ENCODE results near the gene ANP32E.
A peak's percentile ranks its signal among the peaks of the same experiment; 100 is the strongest.
"Not testable (repeated sequence)": the region's sequence is repeated elsewhere in the genome, so short reads cannot be mapped to it uniquely, and the experiment has no call there.

ANP32E gene

GRCh38 chr1:150249936-150250335 is 14.0 kb upstream of the ANP32E start:
- no peaks in the 10 kb centered on the region for H3K36me3 ChIP-seq (ENCODE audit: insufficient read depth, low read length)
- no peaks in the 10 kb centered on the region for H3K4me1 ChIP-seq (ENCODE audit: control insufficient read depth, insufficient read depth, low read length)
- H3K4me2 ChIP-seq (ENCODE audit: low read length): no peak overlapping the region
- H3K4me3 ChIP-seq (ENCODE audit: low read length): no peak overlapping the region
- no peaks in the 10 kb centered on the region for H3K27me3 ChIP-seq (ENCODE audit: control insufficient read depth, insufficient read depth, low read length)
- H3K9ac ChIP-seq (ENCODE audit: low read depth, low read length): no peak overlapping the region
- no peaks in the 10 kb centered on the region for H3K9me3 ChIP-seq (replicated peaks; ENCODE audit: low read length)

DNA sequence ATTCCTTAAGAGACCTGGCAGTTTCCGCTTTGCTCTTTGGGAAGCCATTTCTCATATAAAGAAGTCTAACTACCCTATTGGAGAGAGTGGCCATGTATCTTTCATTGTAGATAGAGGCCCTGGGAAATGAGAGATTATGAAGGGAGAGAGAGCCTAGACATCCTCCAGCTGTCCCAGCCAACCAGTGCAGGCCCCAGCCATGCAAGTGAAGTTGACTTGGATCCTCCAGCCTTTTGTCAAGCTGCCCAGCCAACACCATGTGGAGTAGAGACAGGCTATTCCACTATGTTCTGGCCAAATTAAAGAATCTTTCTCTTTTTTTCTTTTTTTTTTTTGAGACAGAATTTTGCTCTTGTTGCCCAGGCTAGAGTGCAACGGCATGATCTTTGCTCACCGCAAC is 7.1 kb upstream of the ANP32E start:
- H3K4me1 ChIP-seq (ENCODE audit: control insufficient read depth, insufficient read depth, low read length): no peaks in the 10 kb centered on the region
- H3K4me3 ChIP-seq (ENCODE audit: low read length): no peak overlapping the region
- H3K4me2 ChIP-seq (ENCODE audit: low read length): no peak overlapping the region
- no peak overlapping the region for H3K9ac ChIP-seq (ENCODE audit: low read depth, low read length)
- no peaks in the 10 kb centered on the region for H3K9me3 ChIP-seq (replicated peaks; ENCODE audit: low read length)
- H3K36me3 ChIP-seq (ENCODE audit: insufficient read depth, low read length): no peaks in the 10 kb centered on the region
- peaks cover 5% of the 10 kb centered on the region for H3K27me3 ChIP-seq (ENCODE audit: control insufficient read depth, insufficient read depth, low read length)

DNA sequence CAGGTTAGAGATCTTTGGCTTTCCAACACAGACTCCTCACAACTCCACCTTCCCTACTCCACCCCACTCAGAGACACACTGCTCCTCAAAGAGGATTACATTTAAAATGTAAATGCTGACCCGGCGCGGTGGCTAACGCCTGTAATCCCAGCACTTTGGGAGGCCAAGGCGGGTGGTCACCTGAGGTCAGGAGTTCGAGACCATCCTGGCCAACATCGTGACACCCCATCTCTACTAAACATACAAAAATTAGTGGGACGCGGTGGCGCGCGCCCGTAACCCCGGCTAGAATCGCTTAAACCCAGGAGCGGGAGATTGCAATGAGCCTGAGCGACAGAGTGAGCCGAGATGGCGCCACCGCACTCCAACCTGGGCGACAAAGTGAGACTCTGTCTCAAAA is 1.8 kb upstream of the ANP32E start:
- no peak overlapping the region for H3K9ac ChIP-seq (ENCODE audit: low read depth, low read length)
- no peaks in the 10 kb centered on the region for H3K9me3 ChIP-seq (replicated peaks; ENCODE audit: low read length)
- peaks cover 5% of the 10 kb centered on the region for H3K4me1 ChIP-seq (ENCODE audit: control insufficient read depth, insufficient read depth, low read length)
- no peaks in the 10 kb centered on the region for H3K36me3 ChIP-seq (ENCODE audit: insufficient read depth, low read length)
- H3K4me2 ChIP-seq (ENCODE audit: low read length): no peak overlapping the region
- H3K27me3 ChIP-seq (ENCODE audit: control insufficient read depth, insufficient read depth, low read length): no peaks in the 10 kb centered on the region
- no peak overlapping the region for H3K4me3 ChIP-seq (ENCODE audit: low read length)

- H3K36me3 ChIP-seq (ENCODE audit: insufficient read depth, low read length); H3K4me3 ChIP-seq (ENCODE audit: low read length); H3K9ac ChIP-seq (ENCODE audit: low read depth, low read length); H3K4me1 ChIP-seq (ENCODE audit: control insufficient read depth, insufficient read depth, low read length); H3K27me3 ChIP-seq (ENCODE audit: control insufficient read depth, insufficient read depth, low read length); H3K9me3 ChIP-seq (replicated peaks; ENCODE audit: low read length): not testable (repeated sequence)
- peak overlapping the region; percentile 85 for H3K4me2 ChIP-seq (ENCODE audit: low read length)
Measured at GRCh38 chr1:150237176-150237575, 1.3 kb upstream of the ANP32E start.

DNA sequence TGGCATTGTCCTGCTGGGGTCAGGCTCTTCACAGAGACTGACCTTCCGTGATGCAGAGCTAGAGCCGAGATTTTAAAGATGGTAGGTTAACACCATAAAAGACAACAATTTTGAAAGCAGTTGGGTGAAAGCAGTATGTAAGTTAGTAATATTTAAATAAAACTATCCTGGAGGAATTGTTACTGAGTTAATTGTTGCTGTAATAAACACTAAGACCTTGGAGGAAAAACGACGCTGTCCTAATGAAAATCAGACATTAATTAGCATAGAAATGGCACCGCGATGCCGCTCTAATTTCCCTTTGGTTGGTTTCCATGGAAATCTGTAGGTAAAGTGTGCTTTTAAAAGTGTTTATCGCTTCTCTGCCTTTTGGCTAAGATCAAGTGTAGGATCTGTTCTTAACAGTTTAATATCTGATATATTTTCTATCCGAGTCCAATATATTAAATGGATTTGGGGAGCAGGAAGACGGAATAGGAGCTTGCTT is 745 bp upstream of the ANP32E start:
- H3K9ac ChIP-seq (ENCODE audit: low read depth, low read length): peak overlapping the region; percentile 71
- H3K27me3 ChIP-seq (ENCODE audit: control insufficient read depth, insufficient read depth, low read length): no peaks in the 10 kb centered on the region
- H3K9me3 ChIP-seq (replicated peaks; ENCODE audit: low read length): no peaks in the 10 kb centered on the region
- H3K4me3 ChIP-seq (ENCODE audit: low read length): peak overlapping the region; percentile 94
- H3K36me3 ChIP-seq (ENCODE audit: insufficient read depth, low read length): no peaks in the 10 kb centered on the region
- H3K4me1 ChIP-seq (ENCODE audit: control insufficient read depth, insufficient read depth, low read length): peaks cover 5% of the 10 kb centered on the region
- H3K4me2 ChIP-seq (ENCODE audit: low read length): peak overlapping the region; percentile 85

DNA sequence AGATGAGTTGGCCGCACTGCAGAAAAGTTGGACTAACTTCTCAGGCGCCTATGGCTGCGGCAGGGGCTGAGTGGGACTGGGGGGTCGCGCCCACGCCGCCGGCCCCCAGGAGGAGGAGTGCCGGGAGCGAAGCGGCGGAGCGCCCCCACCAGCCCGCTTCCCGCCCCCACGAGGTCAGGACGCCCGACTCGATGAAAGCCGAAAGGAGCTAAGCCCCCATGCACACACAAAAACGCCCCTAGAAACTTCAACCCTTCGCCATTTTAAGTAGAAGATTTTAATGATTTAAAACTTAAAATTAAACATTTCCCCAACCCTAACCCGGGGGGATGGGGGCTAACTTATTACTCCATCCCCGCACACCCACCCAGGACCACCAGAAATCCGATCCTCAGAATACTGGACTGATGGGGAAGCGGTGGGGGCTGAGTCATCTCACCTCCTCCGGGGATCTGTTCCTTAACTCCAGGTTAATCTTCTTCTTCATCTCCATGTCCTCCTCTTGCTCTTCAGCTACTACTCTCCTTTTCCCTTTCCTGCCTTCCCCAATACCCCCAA is 539 bp downstream of the ANP32E start:
- Histone ChIP-seq H3K27me3 (ENCODE audit: control insufficient read depth, insufficient read depth, low read length) (no peaks in the 10 kb centered on the region), H3K4me1 (ENCODE audit: control insufficient read depth, insufficient read depth, low read length) (peaks cover 5% of the 10 kb centered on the region), H3K36me3 (ENCODE audit: insufficient read depth, low read length) (no peaks in the 10 kb centered on the region), H3K4me2 (ENCODE audit: low read length) (peak overlapping the region; percentile 99), H3K9me3 (replicated peaks; ENCODE audit: low read length) (no peaks in the 10 kb centered on the region), H3K4me3 (ENCODE audit: low read length) (peak overlapping the region; percentile 94), H3K9ac (ENCODE audit: low read depth, low read length) (peak overlapping the region; percentile 91)

GRCh38 chr1:150234566-150235293 is 1.2 kb downstream of the ANP32E start:
- H3K36me3 ChIP-seq (ENCODE audit: insufficient read depth, low read length): no peaks in the 10 kb centered on the region
- peak overlapping the region; percentile 94 for H3K4me3 ChIP-seq (ENCODE audit: low read length)
- H3K9ac ChIP-seq (ENCODE audit: low read depth, low read length): peak overlapping the region; percentile 91
- H3K4me1 ChIP-seq (ENCODE audit: control insufficient read depth, insufficient read depth, low read length): peaks cover 5% of the 10 kb centered on the region
- no peaks in the 10 kb centered on the region for H3K27me3 ChIP-seq (ENCODE audit: control insufficient read depth, insufficient read depth, low read length)
- H3K4me2 ChIP-seq (ENCODE audit: low read length): peak overlapping the region; percentile 99
- H3K9me3 ChIP-seq (replicated peaks; ENCODE audit: low read length): no peaks in the 10 kb centered on the region

DNA sequence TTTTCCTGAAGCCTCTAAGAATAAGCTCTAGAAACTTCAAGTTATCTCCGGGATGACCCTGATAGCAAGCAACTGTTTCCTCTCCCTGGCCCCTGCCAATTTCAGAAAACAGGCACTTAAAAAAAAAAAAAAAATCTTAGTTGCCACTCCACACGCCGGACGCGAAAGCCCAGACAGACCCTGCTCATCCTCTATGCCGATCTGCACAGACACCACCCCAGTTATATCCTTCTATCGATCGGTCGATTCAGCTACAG is 1.7 kb downstream of the ANP32E start:
- Histone ChIP-seq H3K9me3 (replicated peaks; ENCODE audit: low read length) (no peaks in the 10 kb centered on the region), H3K9ac (ENCODE audit: low read depth, low read length) (peak overlapping the region; percentile 91), H3K4me2 (ENCODE audit: low read length) (peak overlapping the region; percentile 99), H3K27me3 (ENCODE audit: control insufficient read depth, insufficient read depth, low read length) (no peaks in the 10 kb centered on the region), H3K36me3 (ENCODE audit: insufficient read depth, low read length) (peaks cover under 1% of the 10 kb centered on the region), H3K4me3 (ENCODE audit: low read length) (peak overlapping the region; percentile 94), H3K4me1 (ENCODE audit: control insufficient read depth, insufficient read depth, low read length) (peaks cover 5% of the 10 kb centered on the region)

- no peaks in the 10 kb centered on the region for H3K27me3 ChIP-seq (ENCODE audit: control insufficient read depth, insufficient read depth, low read length)
- H3K9ac ChIP-seq (ENCODE audit: low read depth, low read length): peak overlapping the region; percentile 91
- H3K4me3 ChIP-seq (ENCODE audit: low read length): peak overlapping the region; percentile 94
Measured at GRCh38 chr1:150233359-150234308, 2.3 kb downstream of the ANP32E start.

GRCh38 chr1:150232921-150233320 is 3.0 kb downstream of the ANP32E start:
- H3K4me3 ChIP-seq (ENCODE audit: low read length); H3K36me3 ChIP-seq (ENCODE audit: insufficient read depth, low read length): not testable (repeated sequence)

More at GRCh38 chr1:150233359-150234308, 2.3 kb downstream of the ANP32E start:
- Histone ChIP-seq H3K4me1 (ENCODE audit: control insufficient read depth, insufficient read depth, low read length) (peaks cover 5% of the 10 kb centered on the region), H3K36me3 (ENCODE audit: insufficient read depth, low read length) (peaks cover 7% of the 10 kb centered on the region), H3K4me2 (ENCODE audit: low read length) (peak overlapping the region; percentile 99), H3K9me3 (replicated peaks; ENCODE audit: low read length) (no peaks in the 10 kb centered on the region)

DNA sequence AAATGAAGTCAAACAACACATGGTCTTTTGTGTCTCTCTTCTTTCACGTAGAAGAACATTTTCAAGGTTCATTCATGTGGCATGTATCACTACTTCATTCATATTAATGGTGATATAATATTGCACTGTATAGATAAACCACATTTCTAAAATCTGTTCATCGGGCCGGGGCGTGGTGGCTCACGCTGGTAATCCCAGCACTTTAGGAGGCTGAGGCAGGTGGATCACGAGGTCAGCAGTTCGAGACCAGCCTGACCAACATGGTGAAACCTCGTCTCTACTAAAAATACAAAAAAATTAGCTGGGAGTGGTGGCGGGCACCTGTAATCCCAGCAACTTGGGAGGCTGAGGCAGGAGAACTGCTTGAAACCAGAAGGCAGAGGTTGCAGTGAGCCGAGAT is 7.7 kb downstream of the ANP32E start:
- not testable (repeated sequence) for H3K4me3 ChIP-seq (ENCODE audit: low read length); H3K9me3 ChIP-seq (replicated peaks; ENCODE audit: low read length); H3K4me2 ChIP-seq (ENCODE audit: low read length); H3K9ac ChIP-seq (ENCODE audit: low read depth, low read length); H3K27me3 ChIP-seq (ENCODE audit: control insufficient read depth, insufficient read depth, low read length); H3K4me1 ChIP-seq (ENCODE audit: control insufficient read depth, insufficient read depth, low read length)
- peaks cover 34% of the 10 kb centered on the region for H3K36me3 ChIP-seq (ENCODE audit: insufficient read depth, low read length)

More at GRCh38 chr1:150232921-150233320, 3.0 kb downstream of the ANP32E start:
- peak overlapping the region; percentile 99 for H3K4me2 ChIP-seq (ENCODE audit: low read length)
- not testable (repeated sequence) for H3K9ac ChIP-seq (ENCODE audit: low read depth, low read length); H3K9me3 ChIP-seq (replicated peaks; ENCODE audit: low read length); H3K4me1 ChIP-seq (ENCODE audit: control insufficient read depth, insufficient read depth, low read length); H3K27me3 ChIP-seq (ENCODE audit: control insufficient read depth, insufficient read depth, low read length)

Data from skeletal muscle satellite cell (primary cell).